Neural cell (in vitro differentiated cells): ENCODE results near the gene SEPHS1.

Experiments
- CTCF ChIP-seq: fragments of 450-650 bp; IDR thresholded peaks from 2 replicates; pipeline ENCODE4 v1.5.1; 2014; ENCODE audit warnings: antibody characterized with exemption, mild to moderate bottlenecking, moderate library complexity; ENCODE audit not compliant: poor library complexity, severe bottlenecking
- EP300 ChIP-seq: fragments of 450-650 bp; conservative IDR thresholded peaks from 2 replicates; pipeline ENCODE4 v1.6.1; 2014; ENCODE audit warnings: antibody characterized with exemption, mild to moderate bottlenecking, moderate library complexity; ENCODE audit not compliant: poor library complexity, severe bottlenecking
- EZH2 ChIP-seq: fragments of 200-600, 300-800 bp; shearing (Covaris generic), sonication (generic); IDR thresholded peaks from 2 replicates; pipeline ENCODE4 v1.6.1; 2014; ENCODE audit warnings: antibody characterized with exemption, low read length, borderline replicate concordance, mild to moderate bottlenecking; ENCODE audit not compliant: insufficient read depth, poor library complexity, severe bottlenecking
- MXI1 ChIP-seq: fragments of 450-650 bp; conservative IDR thresholded peaks from 2 replicates; pipeline ENCODE4 v1.6.1; 2014; ENCODE audit warnings: antibody characterized with exemption, mild to moderate bottlenecking; ENCODE audit not compliant: poor library complexity, severe bottlenecking
- POLR2AphosphoS5 ChIP-seq: IDR thresholded peaks from 2 replicates; pipeline ENCODE4 v1.6.1; 2012
- SMC3 ChIP-seq: fragments of 450-650 bp; conservative IDR thresholded peaks from 2 replicates; pipeline ENCODE4 v1.6.1; 2014; ENCODE audit warnings: antibody characterized with exemption, mild to moderate bottlenecking, moderate library complexity; ENCODE audit not compliant: poor library complexity

GRCh38 chr10:13272164-13272571, 75.9 kb downstream of the SEPHS1 start:
- TF ChIP-seq CTCF (no peak), POLR2AphosphoS5 (no peak), EP300 (no peak), MXI1 (no peak), EZH2 (no peak), SMC3 (no peak)
